Measurements from ENCODE around the gene ATG3.

The ATG3 gene

DNA sequence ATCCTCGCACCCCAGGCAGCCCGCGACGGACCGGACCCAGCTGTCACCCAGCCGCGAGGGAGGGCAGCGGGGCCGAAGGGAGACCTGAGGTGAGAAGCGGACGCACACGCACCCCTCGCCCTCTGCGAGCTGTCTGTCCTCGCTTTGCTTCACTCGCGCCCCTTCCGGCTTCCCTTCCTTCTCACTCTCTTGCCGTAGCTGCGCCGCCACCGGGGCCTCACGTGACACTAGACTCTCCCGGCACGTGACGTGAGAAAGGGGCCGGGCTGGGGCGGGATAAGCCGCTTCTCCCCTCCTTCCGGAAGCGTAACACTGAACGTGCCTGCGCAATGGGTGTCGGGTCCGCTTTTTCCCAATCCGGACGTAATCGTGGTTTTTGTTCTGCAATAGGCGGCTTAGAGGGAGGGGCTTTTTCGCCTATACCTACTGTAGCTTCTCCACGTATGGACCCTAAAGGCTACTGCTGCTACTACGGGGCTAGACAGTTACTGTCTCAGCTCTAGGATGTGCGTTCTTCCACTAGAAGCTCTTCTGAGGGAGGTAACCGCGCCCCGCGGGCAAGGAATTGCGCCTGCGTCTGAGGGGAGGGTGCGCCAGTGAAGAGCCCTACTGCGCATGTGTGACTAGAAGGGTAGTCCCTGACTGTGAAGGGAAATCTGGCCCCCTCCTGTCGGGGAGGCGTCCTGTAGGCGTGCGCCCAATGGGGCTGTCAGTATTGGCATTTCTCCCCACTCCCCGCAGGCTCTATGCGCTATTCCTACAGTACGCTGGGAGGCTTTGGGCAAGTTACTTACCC lies at the start of gene ATG3, which contains the start of gene SLC35A5:
Gene ATG3 (minus strand): TSS at position 229 of the 796 bp plus-strand sequence. CDS start 434 bp downstream, outside the sequence.
Gene SLC35A5 (plus strand): TSS at position 312 of the 796 bp plus-strand sequence. CDS start 1,359 bp downstream, outside the sequence.
- H3K36me3 ChIP-seq (ENCODE audit: control insufficient read depth in 2 of 2, insufficient read depth in 1 of 2, low read length in 2 of 2) = peaks cover 0 to 14% of the 10 kb centered on the region in 2 experiments; a peak in 2 of 3 replicates
- POLR2A ChIA-PET = interaction anchor here (0.5 to 1.2 kb wide), 3 partner anchors 16 to 930 kb away, joined by 3 to 4 read pairs (median 3); partner anchors contain the start of gene ABHD10
- no peaks in the 10 kb centered on the region for H3K4me1 ChIP-seq (ENCODE audit: control insufficient read depth, insufficient read depth, low read length)
- H3K27ac ChIP-seq (ENCODE audit: extremely low read depth, low read depth, low read length) = peak within 1 kb of the TSS; percentile 65
- H3K4me3 ChIP-seq (ENCODE audit: low read depth, low read length) = peak within 1 kb of the TSS; percentile 95
- CTCF ChIA-PET = interaction anchor here (0.6 to 0.7 kb wide), 4 partner anchors 20 to 417 kb away, joined by 3 read pairs; no protein-coding TSS in a partner anchor
- no peaks in the 10 kb centered on the region for H3K9me3 ChIP-seq (ENCODE audit: control insufficient read depth, insufficient read depth, low read depth, low read length)
- TF ChIP-seq ZBTB17 (tag by site-specific recombination; IDR thresholded peaks at IDR 0.05) = no peak
- TF ChIP-seq KLF7 (tag by site-specific recombination; IDR thresholded peaks at IDR 0.05; ENCODE audit: borderline replicate concordance) = no peak
- TF ChIP-seq ZNF2 (tag by site-specific recombination; IDR thresholded peaks at IDR 0.05) = no peak
- no peak; the same call in none of the 2 replicates for TF ChIP-seq ZNF777 (tag by site-specific recombination; IDR thresholded peaks at IDR 0.05; ENCODE audit: borderline replicate concordance)
- TF ChIP-seq, protein P1, sequence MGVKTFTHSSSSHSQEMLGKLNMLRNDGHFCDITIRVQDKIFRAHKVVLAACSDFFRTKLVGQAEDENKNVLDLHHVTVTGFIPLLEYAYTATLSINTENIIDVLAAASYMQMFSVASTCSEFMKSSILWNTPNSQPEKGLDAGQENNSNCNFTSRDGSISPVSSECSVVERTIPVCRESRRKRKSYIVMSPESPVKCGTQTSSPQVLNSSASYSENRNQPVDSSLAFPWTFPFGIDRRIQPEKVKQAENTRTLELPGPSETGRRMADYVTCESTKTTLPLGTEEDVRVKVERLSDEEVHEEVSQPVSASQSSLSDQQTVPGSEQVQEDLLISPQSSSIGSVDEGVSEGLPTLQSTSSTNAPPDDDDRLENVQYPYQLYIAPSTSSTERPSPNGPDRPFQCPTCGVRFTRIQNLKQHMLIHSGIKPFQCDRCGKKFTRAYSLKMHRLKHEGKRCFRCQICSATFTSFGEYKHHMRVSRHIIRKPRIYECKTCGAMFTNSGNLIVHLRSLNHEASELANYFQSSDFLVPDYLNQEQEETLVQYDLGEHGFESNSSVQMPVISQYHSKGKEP (tag by site-specific recombination; IDR thresholded peaks at IDR 0.05) = no peak
- TF ChIP-seq ZNF155 (tag by site-specific recombination; IDR thresholded peaks at IDR 0.05) = no peak
- 0 out of 2 replicates have a peak, but pooled peaks have one; percentile 44 for TF ChIP-seq ZSCAN30 (tag by site-specific recombination; IDR thresholded peaks at IDR 0.05)
- TF ChIP-seq ZNF266 (tag by site-specific recombination; IDR thresholded peaks at IDR 0.05; ENCODE audit: low read depth) = no peak
- TF ChIP-seq ZNF555 (tag by site-specific recombination; conservative IDR thresholded peaks at IDR 0.05) = no peak
- no peak for TF ChIP-seq ZNF585B (tag by site-specific recombination; IDR thresholded peaks at IDR 0.05)
- TF ChIP-seq ZBTB20 (tag by site-specific recombination; IDR thresholded peaks at IDR 0.05) = peak; percentile 67; the same call in 1 of the 2 replicates
- no peak for TF ChIP-seq ZNF157 (tag by site-specific recombination; IDR thresholded peaks at IDR 0.05)
- peak; percentile 35; the same call in 1 of the 2 replicates for TF ChIP-seq ZNF501 (tag by site-specific recombination; IDR thresholded peaks at IDR 0.05)
- no peak for TF ChIP-seq ZNF221 (tag by site-specific recombination; IDR thresholded peaks at IDR 0.05; ENCODE audit: borderline replicate concordance)
- TF ChIP-seq ZFP41 (tag by site-specific recombination; IDR thresholded peaks at IDR 0.05; ENCODE audit: borderline replicate concordance) = no peak
- TF ChIP-seq WT1 (tag by site-specific recombination; IDR thresholded peaks at IDR 0.05) = peak; percentile 33; the same call in 1 of the 2 replicates
- TF ChIP-seq ZXDB (tag by site-specific recombination; IDR thresholded peaks at IDR 0.05) = peak; percentile 75
- TF ChIP-seq ZNF223 (tag by site-specific recombination; IDR thresholded peaks at IDR 0.05) = no peak
- peak; percentile 89 for TF ChIP-seq PRDM1 (tag by site-specific recombination; IDR thresholded peaks at IDR 0.05)
- TF ChIP-seq, protein P2, sequence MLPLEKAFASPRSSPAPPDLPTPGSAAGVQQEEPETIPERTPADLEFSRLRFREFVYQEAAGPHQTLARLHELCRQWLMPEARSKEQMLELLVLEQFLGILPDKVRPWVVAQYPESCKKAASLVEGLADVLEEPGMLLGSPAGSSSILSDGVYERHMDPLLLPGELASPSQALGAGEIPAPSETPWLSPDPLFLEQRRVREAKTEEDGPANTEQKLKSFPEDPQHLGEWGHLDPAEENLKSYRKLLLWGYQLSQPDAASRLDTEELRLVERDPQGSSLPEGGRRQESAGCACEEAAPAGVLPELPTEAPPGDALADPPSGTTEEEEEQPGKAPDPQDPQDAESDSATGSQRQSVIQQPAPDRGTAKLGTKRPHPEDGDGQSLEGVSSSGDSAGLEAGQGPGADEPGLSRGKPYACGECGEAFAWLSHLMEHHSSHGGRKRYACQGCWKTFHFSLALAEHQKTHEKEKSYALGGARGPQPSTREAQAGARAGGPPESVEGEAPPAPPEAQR (tag by site-specific recombination; IDR thresholded peaks at IDR 0.05) = no peak
- TF ChIP-seq, protein P3, sequence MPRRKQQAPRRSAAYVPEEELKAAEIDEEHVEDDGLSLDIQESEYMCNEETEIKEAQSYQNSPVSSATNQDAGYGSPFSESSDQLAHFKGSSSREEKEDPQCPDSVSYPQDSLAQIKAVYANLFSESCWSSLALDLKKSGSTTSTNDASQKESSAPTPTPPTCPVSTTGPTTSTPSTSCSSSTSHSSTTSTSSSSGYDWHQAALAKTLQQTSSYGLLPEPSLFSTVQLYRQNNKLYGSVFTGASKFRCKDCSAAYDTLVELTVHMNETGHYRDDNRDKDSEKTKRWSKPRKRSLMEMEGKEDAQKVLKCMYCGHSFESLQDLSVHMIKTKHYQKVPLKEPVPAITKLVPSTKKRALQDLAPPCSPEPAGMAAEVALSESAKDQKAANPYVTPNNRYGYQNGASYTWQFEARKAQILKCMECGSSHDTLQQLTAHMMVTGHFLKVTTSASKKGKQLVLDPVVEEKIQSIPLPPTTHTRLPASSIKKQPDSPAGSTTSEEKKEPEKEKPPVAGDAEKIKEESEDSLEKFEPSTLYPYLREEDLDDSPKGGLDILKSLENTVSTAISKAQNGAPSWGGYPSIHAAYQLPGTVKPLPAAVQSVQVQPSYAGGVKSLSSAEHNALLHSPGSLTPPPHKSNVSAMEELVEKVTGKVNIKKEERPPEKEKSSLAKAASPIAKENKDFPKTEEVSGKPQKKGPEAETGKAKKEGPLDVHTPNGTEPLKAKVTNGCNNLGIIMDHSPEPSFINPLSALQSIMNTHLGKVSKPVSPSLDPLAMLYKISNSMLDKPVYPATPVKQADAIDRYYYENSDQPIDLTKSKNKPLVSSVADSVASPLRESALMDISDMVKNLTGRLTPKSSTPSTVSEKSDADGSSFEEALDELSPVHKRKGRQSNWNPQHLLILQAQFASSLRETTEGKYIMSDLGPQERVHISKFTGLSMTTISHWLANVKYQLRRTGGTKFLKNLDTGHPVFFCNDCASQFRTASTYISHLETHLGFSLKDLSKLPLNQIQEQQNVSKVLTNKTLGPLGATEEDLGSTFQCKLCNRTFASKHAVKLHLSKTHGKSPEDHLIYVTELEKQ (tag by site-specific recombination; IDR thresholded peaks at IDR 0.05; ENCODE audit: borderline replicate concordance) = no peak
- peak; percentile 92 for TF ChIP-seq KLF8 (tag by site-specific recombination; IDR thresholded peaks at IDR 0.05)
- TF ChIP-seq SP7 (tag by site-specific recombination; IDR thresholded peaks at IDR 0.05) = peak; percentile 71
- no peak for TF ChIP-seq ZNF664 (tag by site-specific recombination; IDR thresholded peaks at IDR 0.05)
- peak; percentile 76 for TF ChIP-seq ZNF76 (tag by site-specific recombination; IDR thresholded peaks at IDR 0.05; ENCODE audit: borderline replicate concordance, low read depth)
- TF ChIP-seq GLI4 (tag by site-specific recombination; IDR thresholded peaks at IDR 0.05) = 0 out of 2 replicates have a peak, but pooled peaks have one; percentile 61
- TF ChIP-seq, protein P4, sequence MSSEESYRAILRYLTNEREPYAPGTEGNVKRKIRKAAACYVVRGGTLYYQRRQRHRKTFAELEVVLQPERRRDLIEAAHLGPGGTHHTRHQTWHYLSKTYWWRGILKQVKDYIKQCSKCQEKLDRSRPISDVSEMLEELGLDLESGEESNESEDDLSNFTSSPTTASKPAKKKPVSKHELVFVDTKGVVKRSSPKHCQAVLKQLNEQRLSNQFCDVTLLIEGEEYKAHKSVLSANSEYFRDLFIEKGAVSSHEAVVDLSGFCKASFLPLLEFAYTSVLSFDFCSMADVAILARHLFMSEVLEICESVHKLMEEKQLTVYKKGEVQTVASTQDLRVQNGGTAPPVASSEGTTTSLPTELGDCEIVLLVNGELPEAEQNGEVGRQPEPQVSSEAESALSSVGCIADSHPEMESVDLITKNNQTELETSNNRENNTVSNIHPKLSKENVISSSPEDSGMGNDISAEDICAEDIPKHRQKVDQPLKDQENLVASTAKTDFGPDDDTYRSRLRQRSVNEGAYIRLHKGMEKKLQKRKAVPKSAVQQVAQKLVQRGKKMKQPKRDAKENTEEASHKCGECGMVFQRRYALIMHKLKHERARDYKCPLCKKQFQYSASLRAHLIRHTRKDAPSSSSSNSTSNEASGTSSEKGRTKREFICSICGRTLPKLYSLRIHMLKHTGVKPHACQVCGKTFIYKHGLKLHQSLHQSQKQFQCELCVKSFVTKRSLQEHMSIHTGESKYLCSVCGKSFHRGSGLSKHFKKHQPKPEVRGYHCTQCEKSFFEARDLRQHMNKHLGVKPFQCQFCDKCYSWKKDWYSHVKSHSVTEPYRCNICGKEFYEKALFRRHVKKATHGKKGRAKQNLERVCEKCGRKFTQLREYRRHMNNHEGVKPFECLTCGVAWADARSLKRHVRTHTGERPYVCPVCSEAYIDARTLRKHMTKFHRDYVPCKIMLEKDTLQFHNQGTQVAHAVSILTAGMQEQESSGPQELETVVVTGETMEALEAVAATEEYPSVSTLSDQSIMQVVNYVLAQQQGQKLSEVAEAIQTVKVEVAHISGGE (tag by site-specific recombination; conservative IDR thresholded peaks at IDR 0.05; ENCODE audit: low read depth) = peak; percentile 92
